AG09319 (cell line): ENCODE data around the gene TMEM260.
"Not testable (repeated sequence)": the region's sequence is repeated elsewhere in the genome, so short reads cannot be mapped to it uniquely, and the experiment has no call there.

Experiments used
- DNase-seq: peaks from one replicate; pipeline ENCODE4 v3.0.0-alpha.2; 2010; ENCODE audit warnings: low read depth; ENCODE audit errors: extremely low read depth
- CTCF ChIP-seq: IDR thresholded peaks from 2 replicates; pipeline ENCODE4 v1.5.1; 2011; ENCODE audit warnings: low read depth, mild to moderate bottlenecking, inconsistent platforms, low read length, moderate library complexity

The TMEM260 gene

GRCh38 chr14:56592746-56593544 lies 13.3 kb downstream of the TMEM260 start:
- TF ChIP-seq CTCF = no peak
- DNase-seq = no peak

GRCh38 chr14:56594428-56594827 lies 14.8 kb downstream of the TMEM260 start:
- no peak for DNase-seq
- TF ChIP-seq CTCF = no peak

DNA sequence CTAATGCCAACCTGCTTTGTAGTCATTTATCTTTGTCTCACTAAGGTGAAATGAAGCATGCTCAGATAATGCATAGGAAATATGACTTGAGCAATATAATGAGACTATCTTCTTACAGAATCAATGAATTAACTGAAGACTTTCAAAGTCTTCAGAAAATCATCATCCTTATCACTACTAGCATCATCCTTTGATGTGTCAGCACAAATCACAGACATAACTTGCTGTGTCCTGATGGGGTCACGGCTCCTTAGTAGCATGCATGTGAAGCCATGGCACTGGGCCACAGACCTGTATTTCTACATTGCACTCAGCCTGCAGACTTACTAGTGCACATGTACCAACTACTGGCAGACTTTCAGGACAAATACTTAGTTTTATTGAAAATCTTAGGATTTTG lies 18.9 kb downstream of the TMEM260 start:
- no peak for TF ChIP-seq CTCF

GRCh38 chr14:56603648-56604047 lies 24.1 kb downstream of the TMEM260 start:
- DNase-seq = no peak
- TF ChIP-seq CTCF = no peak

More for the DNA sequence above, 18.9 kb downstream of the TMEM260 start:
- no peak for DNase-seq

DNA sequence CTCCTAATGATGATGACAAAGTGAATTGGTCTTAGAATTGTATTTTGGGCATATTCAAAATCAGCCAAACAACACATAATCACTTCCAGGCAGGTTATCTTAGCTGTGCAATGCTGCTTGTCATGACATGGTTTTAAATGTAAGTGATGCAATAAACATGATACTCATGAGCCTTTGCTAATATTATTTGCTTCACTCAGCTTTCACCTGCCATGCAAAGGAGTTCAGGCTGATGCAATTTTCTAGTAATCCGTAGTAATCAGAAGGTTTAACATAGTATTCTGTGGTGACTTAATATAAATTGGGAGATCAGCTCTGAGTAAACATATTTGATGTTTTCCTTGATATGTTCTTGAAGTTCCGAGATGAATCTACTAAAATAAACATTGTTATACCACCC lies 29.1 kb downstream of the TMEM260 start:
- DNase-seq = peak; percentile 51
- no peak for TF ChIP-seq CTCF

GRCh38 chr14:56611663-56612062 lies 32.1 kb downstream of the TMEM260 start:
- DNase-seq = not testable (repeated sequence)

DNA sequence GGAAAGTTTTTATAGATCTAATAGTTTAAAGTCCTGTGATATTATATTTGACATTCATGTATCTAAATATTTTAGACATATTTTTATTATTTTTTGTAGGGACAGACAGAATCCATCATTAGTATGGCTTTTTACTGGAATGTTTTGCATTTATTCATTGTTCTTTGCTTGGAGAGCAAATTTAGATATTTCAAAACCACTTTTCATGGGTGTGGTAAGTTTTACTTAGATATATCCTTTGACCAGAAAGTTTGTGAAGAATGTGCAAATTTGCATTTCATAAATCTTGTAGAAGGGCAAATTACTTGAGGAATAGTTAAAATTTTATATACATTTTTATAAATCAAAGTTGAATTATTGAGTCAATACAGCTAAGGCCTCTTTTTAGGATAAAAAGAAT lies 37.5 kb downstream of the TMEM260 start:
- no peak for TF ChIP-seq CTCF
- no peak for DNase-seq

GRCh38 chr14:56630707-56631106 lies 51.1 kb downstream of the TMEM260 start:
- peak; percentile 36 for DNase-seq
- TF ChIP-seq CTCF = no peak
